WI38 (cell line): ENCODE data around the gene ATP6V0D1.

Source experiments
- H3K4me3 ChIP-seq: 2 replicates; pipeline ENCODE4 v1.5.1; 2011; ENCODE audit warnings: low read depth, mild to moderate bottlenecking, control low read depth, low read length
- TF ChIP-seq, protein P1 (sequence below): IDR thresholded peaks from 2 replicates; pipeline ENCODE4 v1.5.1; 2012; ENCODE audit warnings: low read depth, mild to moderate bottlenecking, control low read depth, low read length

The ATP6V0D1 gene

DNA sequence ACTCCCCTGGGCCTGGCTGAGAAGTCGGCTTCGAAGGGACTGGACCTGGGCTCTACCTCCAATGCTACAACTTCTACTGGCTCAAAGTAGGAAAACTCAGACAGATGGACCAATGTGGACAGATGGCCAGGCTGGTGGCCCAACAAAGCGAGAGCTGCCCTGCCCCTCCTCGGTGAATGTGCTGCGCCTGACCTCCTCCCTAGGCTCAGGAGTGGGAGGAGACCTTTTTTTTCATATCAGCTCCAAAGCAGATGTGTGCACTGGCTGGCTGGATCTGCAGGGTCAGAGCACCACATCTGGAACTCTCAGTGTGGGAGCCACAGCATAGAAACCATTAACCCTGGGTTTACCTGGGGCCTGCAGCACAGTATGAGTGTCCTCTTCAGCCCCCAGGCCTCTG, 20.8 kb downstream of the ATP6V0D1 start:
- H3K4me3 ChIP-seq: no peak overlapping the region
- TF ChIP-seq, protein P1, sequence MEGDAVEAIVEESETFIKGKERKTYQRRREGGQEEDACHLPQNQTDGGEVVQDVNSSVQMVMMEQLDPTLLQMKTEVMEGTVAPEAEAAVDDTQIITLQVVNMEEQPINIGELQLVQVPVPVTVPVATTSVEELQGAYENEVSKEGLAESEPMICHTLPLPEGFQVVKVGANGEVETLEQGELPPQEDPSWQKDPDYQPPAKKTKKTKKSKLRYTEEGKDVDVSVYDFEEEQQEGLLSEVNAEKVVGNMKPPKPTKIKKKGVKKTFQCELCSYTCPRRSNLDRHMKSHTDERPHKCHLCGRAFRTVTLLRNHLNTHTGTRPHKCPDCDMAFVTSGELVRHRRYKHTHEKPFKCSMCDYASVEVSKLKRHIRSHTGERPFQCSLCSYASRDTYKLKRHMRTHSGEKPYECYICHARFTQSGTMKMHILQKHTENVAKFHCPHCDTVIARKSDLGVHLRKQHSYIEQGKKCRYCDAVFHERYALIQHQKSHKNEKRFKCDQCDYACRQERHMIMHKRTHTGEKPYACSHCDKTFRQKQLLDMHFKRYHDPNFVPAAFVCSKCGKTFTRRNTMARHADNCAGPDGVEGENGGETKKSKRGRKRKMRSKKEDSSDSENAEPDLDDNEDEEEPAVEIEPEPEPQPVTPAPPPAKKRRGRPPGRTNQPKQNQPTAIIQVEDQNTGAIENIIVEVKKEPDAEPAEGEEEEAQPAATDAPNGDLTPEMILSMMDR: no peak

DNA sequence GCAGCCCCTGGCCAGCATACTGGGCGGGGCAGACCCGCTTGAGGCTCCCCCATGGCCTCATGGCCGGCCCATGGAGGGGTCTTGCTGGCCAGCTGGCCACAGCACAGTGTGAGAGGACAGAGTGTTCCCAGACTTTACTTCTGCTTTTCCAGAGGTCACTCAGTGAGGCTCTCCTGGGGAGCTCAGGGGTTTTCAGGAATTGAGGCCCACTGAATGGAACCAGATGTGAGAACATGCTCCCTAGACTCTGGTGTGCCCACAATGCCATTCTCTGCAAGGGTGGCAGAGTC, 21.2 kb downstream of the ATP6V0D1 start:
- H3K4me3 ChIP-seq: no peak overlapping the region
- TF ChIP-seq, protein P1: no peak

DNA sequence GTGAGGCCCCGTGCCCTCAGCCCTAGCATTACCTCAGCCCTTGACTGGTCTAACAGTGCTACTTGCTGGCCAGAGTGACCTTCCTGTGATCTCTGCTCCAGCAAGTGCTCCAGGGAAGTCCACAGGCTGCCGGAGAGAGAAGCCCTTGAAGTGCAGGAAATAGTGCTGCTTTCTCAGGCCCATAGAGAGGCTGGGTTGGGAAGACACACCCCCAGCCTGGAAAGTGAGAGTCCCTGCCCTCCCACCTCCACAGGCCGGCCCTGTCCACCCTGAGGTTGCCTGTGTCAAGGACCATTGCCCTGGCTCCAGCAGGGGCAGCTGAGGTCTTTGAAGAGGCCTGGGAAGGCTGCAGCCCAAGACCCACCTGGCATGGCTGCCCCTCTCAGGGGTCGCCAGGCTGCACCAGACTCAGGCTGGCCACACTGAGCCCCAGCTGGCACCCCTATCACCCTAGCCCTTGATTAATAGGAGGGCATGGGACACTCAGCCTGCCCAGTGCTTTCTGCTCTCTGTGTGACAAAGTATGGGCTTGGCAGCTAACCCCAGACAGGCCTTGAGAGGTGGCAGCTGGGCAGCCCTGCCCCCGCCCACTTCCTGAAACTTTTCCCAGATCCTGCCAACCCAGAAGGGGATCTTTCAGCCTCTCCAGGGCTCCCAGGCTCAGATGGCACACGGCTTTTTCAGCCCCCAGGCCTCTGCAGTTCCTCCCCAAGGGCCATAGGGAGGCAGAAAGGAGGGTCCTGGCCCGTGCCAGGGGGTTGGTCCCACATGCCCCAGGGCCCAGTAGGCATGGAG, 21.7 kb downstream of the ATP6V0D1 start:
- no peak overlapping the region for H3K4me3 ChIP-seq

GRCh38 chr16:67458121-67458641, 22.8 kb downstream of the ATP6V0D1 start:
- TF ChIP-seq, protein P1: no peak

More for the DNA sequence above, 21.7 kb downstream of the ATP6V0D1 start:
- TF ChIP-seq, protein P1: no peak

GRCh38 chr16:67457611-67458010, 23.3 kb downstream of the ATP6V0D1 start:
- TF ChIP-seq, protein P1: no peak
- no peak overlapping the region for H3K4me3 ChIP-seq

More at GRCh38 chr16:67458121-67458641, 22.8 kb downstream of the ATP6V0D1 start:
- no peak overlapping the region for H3K4me3 ChIP-seq

DNA sequence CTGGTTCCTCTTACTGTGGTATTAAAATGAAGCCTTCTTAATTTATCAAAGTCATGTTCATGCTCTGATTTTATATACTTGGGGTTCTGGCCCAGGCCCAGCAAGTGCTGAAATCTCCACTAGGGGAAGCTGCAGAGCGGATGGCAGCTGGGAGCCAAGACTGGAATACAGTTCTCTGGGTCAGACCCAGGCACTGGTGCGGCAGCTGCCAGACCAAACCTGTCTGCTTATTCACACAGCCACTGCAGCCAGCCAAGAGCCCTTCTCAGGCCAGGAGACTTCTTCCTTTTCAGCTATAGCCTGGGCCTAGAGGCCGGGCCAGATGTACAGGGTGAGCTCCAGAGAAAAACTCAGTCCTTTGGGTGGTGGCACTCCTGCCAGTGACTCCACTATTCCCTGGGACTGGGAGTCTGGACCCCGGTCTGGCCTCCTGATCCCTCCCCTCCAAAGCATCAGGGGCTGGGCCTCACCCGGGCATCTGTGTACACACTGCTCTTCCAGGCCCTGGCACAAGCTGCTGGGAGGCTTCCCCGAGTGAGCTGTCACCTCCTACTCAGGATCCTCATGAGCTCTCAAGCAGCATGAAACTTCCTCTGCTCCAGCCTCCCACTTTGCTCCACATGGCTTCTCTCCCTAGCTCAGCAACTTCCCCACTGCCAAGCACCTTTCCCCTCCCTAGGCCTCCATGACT, 24.4 kb downstream of the ATP6V0D1 start:
- TF ChIP-seq, protein P1: peak; percentile 47
- H3K4me3 ChIP-seq: no peak overlapping the region

- TF ChIP-seq, protein P1: no peak
- H3K4me3 ChIP-seq: no peak overlapping the region
These were observed 26.1 kb downstream of the ATP6V0D1 start for GRCh38 chr16:67454852-67455251.
